Activated CD8-positive, alpha-beta T cell treated with anti-CD3 and anti-CD28 coated beads, Interleukin-2, amount 10 ng/mL, durations not matched to agents 7 days and 5 days (primary cell): ENCODE data around the gene MGAT3. TPM values are rescaled to one million over a fixed set of nuclear protein-coding genes. Genes with fewer than 3 reads are reported as not detected.
A peak's percentile ranks its signal among the peaks of the same experiment; 100 is the strongest.

Experiments used
- ATAC-seq: fragments of 150-1000 bp; cut with Tn5 transposase; one replicate; pipeline ENCODE4 v1.10.0; 2021; ENCODE audit warnings: moderate library complexity
- CTCF ChIA-PET: fragments of 350-600 bp; sonication (Branson Sonifier 250); formaldehyde crosslinking; loops from one replicate; lab custom pipeline; 2021; ENCODE audit warnings: antibody characterized with exemption; lab: Charles Lee
- POLR2A ChIA-PET: fragments of 350-600 bp; sonication (Branson Sonifier 250); formaldehyde crosslinking; loops from one replicate; lab custom pipeline; 2021; ENCODE audit warnings: antibody characterized with exemption; lab: Charles Lee
- DNase-seq: peaks from one replicate; pipeline ENCODE4 v3.0.0-alpha.2; 2020
- H3K27ac Mint-ChIP-seq: one replicate; pipeline ENCODE4 v1.8.0; 2021; ENCODE audit warnings: mild to moderate bottlenecking, mixed read lengths
- H3K27me3 Mint-ChIP-seq: one replicate; pipeline ENCODE4 v1.8.0; 2021; ENCODE audit warnings: low read depth, mixed read lengths
- H3K36me3 Mint-ChIP-seq: one replicate; pipeline ENCODE4 v1.8.0; 2021; ENCODE audit warnings: low read depth, mixed read lengths
- H3K4me1 Mint-ChIP-seq: one replicate; pipeline ENCODE4 v1.8.0; 2021; ENCODE audit warnings: low read depth, mixed read lengths
- H3K4me3 Mint-ChIP-seq: one replicate; pipeline ENCODE4 v1.8.0; 2021; ENCODE audit warnings: mild to moderate bottlenecking, mixed read lengths
- H3K9me3 Mint-ChIP-seq: one replicate; pipeline ENCODE4 v1.8.0; 2022; ENCODE audit warnings: mixed read lengths; ENCODE audit not compliant: insufficient read depth
- total RNA-seq, 2 experiments: library from RNA; stranded (reverse); gene quantifications; one replicate each; pipeline ENCODE4 v1.2.3, GENCODE V29; 2021

Gene MGAT3
- total RNA-seq, 2 experiments from 2014 or later: 9.1 to 10.0 TPM

GRCh38 chr22:39475337-39475736 is 18.5 kb downstream of the MGAT3 start:
- ATAC-seq (no peak), DNase-seq (no peak)
- POLR2A ChIA-PET: no interaction called here

GRCh38 chr22:39475902-39476301 is 19.1 kb downstream of the MGAT3 start:
- H3K4me1 Mint-ChIP-seq: peaks cover 22% of the 10 kb centered on the region
- H3K27me3 Mint-ChIP-seq: no peaks in the 10 kb centered on the region
- H3K4me3 Mint-ChIP-seq: no peak overlapping the region
- POLR2A ChIA-PET: no interaction called here
- H3K36me3 Mint-ChIP-seq: peaks cover 2% of the 10 kb centered on the region
- H3K27ac Mint-ChIP-seq: no peak overlapping the region
- DNase-seq (no peak), ATAC-seq (no peak)
- H3K9me3 Mint-ChIP-seq: no peaks in the 10 kb centered on the region
- CTCF ChIA-PET: interaction anchor here (1.3 kb wide), 1 partner anchor 18 kb away, joined by 3 read pairs; no protein-coding TSS in a partner anchor

More at GRCh38 chr22:39475337-39475736, 18.5 kb downstream of the MGAT3 start:
- peaks cover 2% of the 10 kb centered on the region for H3K36me3 Mint-ChIP-seq
- CTCF ChIA-PET: no interaction called here
- H3K27me3 Mint-ChIP-seq: no peaks in the 10 kb centered on the region
- no peak overlapping the region for H3K27ac Mint-ChIP-seq
- no peak overlapping the region for H3K4me3 Mint-ChIP-seq
- peaks cover 27% of the 10 kb centered on the region for H3K4me1 Mint-ChIP-seq
- H3K9me3 Mint-ChIP-seq: no peaks in the 10 kb centered on the region

DNA sequence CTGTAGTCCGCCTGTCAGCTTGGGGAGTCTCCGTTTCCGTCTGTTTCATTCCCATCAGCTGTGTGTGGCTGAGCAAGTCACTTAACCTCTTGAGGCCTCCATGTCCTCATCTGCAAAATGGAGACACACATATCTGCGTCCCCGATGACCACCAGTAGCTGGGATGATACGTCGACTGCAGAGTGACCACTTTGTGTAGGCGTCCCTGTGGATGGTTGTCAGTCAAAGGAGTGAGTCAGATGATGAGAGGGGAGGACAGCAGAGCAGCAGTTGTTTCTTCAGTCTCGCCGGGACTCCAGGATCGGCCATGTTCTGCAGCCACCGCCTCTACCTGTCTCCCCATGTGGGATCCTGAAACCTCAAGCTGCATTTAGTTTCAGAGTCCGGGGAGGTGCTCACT is 19.9 kb downstream of the MGAT3 start:
- H3K27ac Mint-ChIP-seq: no peak overlapping the region
- ChIA-PET CTCF (interaction anchor here (1.3 kb wide), 1 partner anchor 18 kb away, joined by 3 read pairs; no protein-coding TSS in a partner anchor), POLR2A (no interaction called here)
- peaks cover 2% of the 10 kb centered on the region for H3K36me3 Mint-ChIP-seq
- no peaks in the 10 kb centered on the region for H3K9me3 Mint-ChIP-seq
- H3K4me3 Mint-ChIP-seq: no peak overlapping the region
- no peak for ATAC-seq
- DNase-seq: no peak
- H3K27me3 Mint-ChIP-seq: no peaks in the 10 kb centered on the region
- H3K4me1 Mint-ChIP-seq: peaks cover 16% of the 10 kb centered on the region

GRCh38 chr22:39477542-39477941 is 20.7 kb downstream of the MGAT3 start:
- CTCF ChIA-PET: interaction anchor here (1.7 to 1.8 kb wide), 2 partner anchors 19 to 52 kb away, joined by 3 to 6 read pairs; no protein-coding TSS in a partner anchor
- Mint-ChIP-seq H3K4me1 (peaks cover 7% of the 10 kb centered on the region), H3K4me3 (no peak overlapping the region), H3K27ac (no peak overlapping the region), H3K9me3 (no peaks in the 10 kb centered on the region), H3K36me3 (peaks cover 2% of the 10 kb centered on the region), H3K27me3 (no peaks in the 10 kb centered on the region)
- no peak for DNase-seq
- POLR2A ChIA-PET: no interaction called here
- no peak for ATAC-seq

GRCh38 chr22:39478441-39478850 is 21.6 kb downstream of the MGAT3 start:
- ChIA-PET POLR2A (interaction anchor here (0.7 kb wide), 1 partner anchor 565 kb away, joined by 3 read pairs; no protein-coding TSS in a partner anchor), CTCF (interaction anchor here (1.7 to 1.8 kb wide), 2 partner anchors 18 to 51 kb away, joined by 3 to 6 read pairs; no protein-coding TSS in a partner anchor)
- peak; percentile 58 for DNase-seq
- no peaks in the 10 kb centered on the region for H3K4me1 Mint-ChIP-seq
- ATAC-seq: peak; percentile 59
- no peak overlapping the region for H3K27ac Mint-ChIP-seq
- peaks cover 2% of the 10 kb centered on the region for H3K36me3 Mint-ChIP-seq
- no peak overlapping the region for H3K4me3 Mint-ChIP-seq
- no peaks in the 10 kb centered on the region for H3K9me3 Mint-ChIP-seq
- H3K27me3 Mint-ChIP-seq: no peaks in the 10 kb centered on the region

GRCh38 chr22:39479254-39479653 is 22.4 kb downstream of the MGAT3 start:
- no peak overlapping the region for H3K4me3 Mint-ChIP-seq
- POLR2A ChIA-PET: interaction anchor here (0.7 kb wide), 1 partner anchor 564 kb away, joined by 3 read pairs; no protein-coding TSS in a partner anchor
- CTCF ChIA-PET: interaction anchor here (1.7 kb wide), 1 partner anchor 50 kb away, joined by 3 read pairs; no protein-coding TSS in a partner anchor
- H3K9me3 Mint-ChIP-seq: no peaks in the 10 kb centered on the region
- H3K27ac Mint-ChIP-seq: no peak overlapping the region
- H3K27me3 Mint-ChIP-seq: no peaks in the 10 kb centered on the region
- no peak for DNase-seq
- ATAC-seq: no peak
- H3K36me3 Mint-ChIP-seq: peaks cover 2% of the 10 kb centered on the region
- no peaks in the 10 kb centered on the region for H3K4me1 Mint-ChIP-seq

GRCh38 chr22:39480557-39480956 is 23.7 kb downstream of the MGAT3 start:
- DNase-seq (no peak), ATAC-seq (no peak)
- no peak overlapping the region for H3K27ac Mint-ChIP-seq
- H3K36me3 Mint-ChIP-seq: peaks cover 2% of the 10 kb centered on the region
- no peaks in the 10 kb centered on the region for H3K27me3 Mint-ChIP-seq
- ChIA-PET POLR2A (no interaction called here), CTCF (no interaction called here)
- no peak overlapping the region for H3K4me3 Mint-ChIP-seq
- H3K4me1 Mint-ChIP-seq: no peaks in the 10 kb centered on the region
- no peaks in the 10 kb centered on the region for H3K9me3 Mint-ChIP-seq

- ATAC-seq: no peak
- no peak overlapping the region for H3K27ac Mint-ChIP-seq
- H3K27me3 Mint-ChIP-seq: no peaks in the 10 kb centered on the region
- ChIA-PET CTCF (no interaction called here), POLR2A (no interaction called here)
- H3K36me3 Mint-ChIP-seq: no peaks in the 10 kb centered on the region
- H3K4me3 Mint-ChIP-seq: no peak overlapping the region
- H3K4me1 Mint-ChIP-seq: no peaks in the 10 kb centered on the region
- no peak for DNase-seq
- H3K9me3 Mint-ChIP-seq: no peaks in the 10 kb centered on the region
Observed at GRCh38 chr22:39481054-39481453, 24.2 kb downstream of the MGAT3 start.

GRCh38 chr22:39481595-39481994 is 24.8 kb downstream of the MGAT3 start:
- H3K4me3 Mint-ChIP-seq: no peak overlapping the region
- POLR2A ChIA-PET: no interaction called here
- CTCF ChIA-PET: interaction anchor here (1.6 kb wide), 1 partner anchor 162 kb away, joined by 3 read pairs; the partner anchor contains the start of gene RPL3
- DNase-seq (no peak), ATAC-seq (no peak)
- H3K36me3 Mint-ChIP-seq: no peaks in the 10 kb centered on the region
- no peaks in the 10 kb centered on the region for H3K4me1 Mint-ChIP-seq
- no peak overlapping the region for H3K27ac Mint-ChIP-seq
- no peaks in the 10 kb centered on the region for H3K9me3 Mint-ChIP-seq
- H3K27me3 Mint-ChIP-seq: no peaks in the 10 kb centered on the region

DNA sequence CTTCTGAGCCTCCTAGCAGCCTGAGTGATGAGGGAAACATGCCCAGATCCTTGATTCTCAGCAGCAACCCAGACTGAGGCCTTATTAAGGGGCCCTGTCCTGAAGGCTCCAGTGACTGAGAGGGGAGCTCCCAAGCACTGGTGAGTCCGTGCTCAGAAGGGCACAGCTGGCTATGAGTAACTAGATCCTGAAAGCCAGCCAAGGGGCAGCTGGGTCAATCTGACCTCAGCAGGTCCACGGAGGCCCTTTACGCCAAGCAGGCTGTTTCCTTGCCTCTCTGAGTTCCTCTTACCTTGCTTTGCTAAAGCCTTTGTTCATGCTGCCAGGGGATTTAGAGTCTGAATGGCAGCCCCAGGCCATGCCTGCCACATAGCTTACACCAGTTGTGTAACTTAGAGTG is 26.0 kb downstream of the MGAT3 start:
- H3K27ac Mint-ChIP-seq: no peak overlapping the region
- no peaks in the 10 kb centered on the region for H3K27me3 Mint-ChIP-seq
- ATAC-seq (no peak), DNase-seq (no peak)
- H3K9me3 Mint-ChIP-seq: no peaks in the 10 kb centered on the region
- peaks cover 1% of the 10 kb centered on the region for H3K36me3 Mint-ChIP-seq
- ChIA-PET CTCF (interaction anchor here (1.0 to 3.3 kb wide), 5 partner anchors 10 to 163 kb away, joined by 3 to 12 read pairs (median 3); partner anchors contain the start of gene RPL3), POLR2A (interaction anchor here (1.5 kb wide), 1 partner anchor 37 kb away, joined by 6 read pairs; the partner anchor contains the start of gene ATF4)
- H3K4me3 Mint-ChIP-seq: no peak overlapping the region
- H3K4me1 Mint-ChIP-seq: no peaks in the 10 kb centered on the region

GRCh38 chr22:39486951-39487825 is 30.4 kb downstream of the MGAT3 start:
- ATAC-seq: no peak
- Mint-ChIP-seq H3K4me3 (no peak overlapping the region), H3K9me3 (no peaks in the 10 kb centered on the region), H3K27me3 (no peaks in the 10 kb centered on the region), H3K4me1 (peaks cover 24% of the 10 kb centered on the region), H3K27ac (no peak overlapping the region), H3K36me3 (peaks cover 5% of the 10 kb centered on the region)
- ChIA-PET CTCF (interaction anchor here (0.9 kb wide), 1 partner anchor 9 kb away, joined by 4 read pairs; no protein-coding TSS in a partner anchor), POLR2A (no interaction called here)
- no peak for DNase-seq
